BLaER1 (cell line): ENCODE measurements around the gene DLG2.

Experiments used
- H3K27ac ChIP-seq: shearing (Covaris generic); formaldehyde crosslinking; 2 replicates; pipeline ENCODE4 v1.8.1; 2022
- H3K27me3 ChIP-seq: shearing (Covaris generic); formaldehyde crosslinking; 2 replicates; pipeline ENCODE4 v1.8.1; 2022
- H3K36me3 ChIP-seq: shearing (Covaris generic); formaldehyde crosslinking; 2 replicates; pipeline ENCODE4 v1.8.1; 2022
- H3K4me1 ChIP-seq: shearing (Covaris generic); formaldehyde crosslinking; 2 replicates; pipeline ENCODE4 v1.8.1; 2022
- H3K4me2 ChIP-seq: shearing (Covaris generic); formaldehyde crosslinking; 2 replicates; pipeline ENCODE4 v1.8.1; 2022
- H3K4me3 ChIP-seq: shearing (Covaris generic); formaldehyde crosslinking; 2 replicates; pipeline ENCODE4 v1.8.1; 2022
- H3K9ac ChIP-seq: shearing (Covaris generic); formaldehyde crosslinking; 2 replicates; pipeline ENCODE4 v1.8.1; 2022
- H3K9me3 ChIP-seq: shearing (Covaris generic); formaldehyde crosslinking; 2 replicates; pipeline ENCODE4 v1.8.1; 2022
- H4K20me1 ChIP-seq: shearing (Covaris generic); formaldehyde crosslinking; 2 replicates; pipeline ENCODE4 v1.8.1; 2022
- Cebpa-rat ChIP-seq: shearing (Covaris generic); IDR thresholded peaks from 2 replicates; pipeline ENCODE4 v1.8.1; 2022

Gene DLG2

GRCh38 chr11:85165819-85166218 is 461.3 kb downstream of the DLG2 start:
- TF ChIP-seq Cebpa-rat = no peak
- no peaks in the 10 kb centered on the region for H3K9me3 ChIP-seq
- H3K36me3 ChIP-seq = no peaks in the 10 kb centered on the region
- H4K20me1 ChIP-seq = no peaks in the 10 kb centered on the region
- H3K4me1 ChIP-seq = no peaks in the 10 kb centered on the region
- H3K4me2 ChIP-seq = no peak overlapping the region
- H3K9ac ChIP-seq = no peak overlapping the region
- H3K4me3 ChIP-seq = no peak overlapping the region
- H3K27ac ChIP-seq = no peak overlapping the region
- H3K27me3 ChIP-seq = no peaks in the 10 kb centered on the region

- H3K4me3 ChIP-seq = no peak overlapping the region
- no peaks in the 10 kb centered on the region for H3K27me3 ChIP-seq
- H3K9ac ChIP-seq = no peak overlapping the region
- no peaks in the 10 kb centered on the region for H3K9me3 ChIP-seq
- H4K20me1 ChIP-seq = no peaks in the 10 kb centered on the region
- H3K4me1 ChIP-seq = no peaks in the 10 kb centered on the region
- no peak overlapping the region for H3K27ac ChIP-seq
- no peaks in the 10 kb centered on the region for H3K36me3 ChIP-seq
- TF ChIP-seq Cebpa-rat = no peak
- H3K4me2 ChIP-seq = no peak overlapping the region
Measured at GRCh38 chr11:85164743-85165142, 462.4 kb downstream of the DLG2 start.

GRCh38 chr11:85154294-85154693 is 472.9 kb downstream of the DLG2 start:
- no peak for TF ChIP-seq Cebpa-rat
- H3K27ac ChIP-seq = no peak overlapping the region
- H3K4me3 ChIP-seq = no peak overlapping the region
- no peaks in the 10 kb centered on the region for H3K36me3 ChIP-seq
- H3K27me3 ChIP-seq = no peaks in the 10 kb centered on the region
- H3K4me1 ChIP-seq = no peaks in the 10 kb centered on the region
- H4K20me1 ChIP-seq = no peaks in the 10 kb centered on the region
- no peak overlapping the region for H3K4me2 ChIP-seq
- H3K9me3 ChIP-seq = no peaks in the 10 kb centered on the region
- H3K9ac ChIP-seq = no peak overlapping the region

GRCh38 chr11:85137597-85137996 is 489.5 kb downstream of the DLG2 start:
- no peak overlapping the region for H3K27ac ChIP-seq
- no peaks in the 10 kb centered on the region for H4K20me1 ChIP-seq
- H3K9ac ChIP-seq = no peak overlapping the region
- H3K4me2 ChIP-seq = no peak overlapping the region
- H3K9me3 ChIP-seq = no peaks in the 10 kb centered on the region
- no peaks in the 10 kb centered on the region for H3K27me3 ChIP-seq
- no peak overlapping the region for H3K4me3 ChIP-seq
- no peak for TF ChIP-seq Cebpa-rat
- H3K4me1 ChIP-seq = no peaks in the 10 kb centered on the region
- H3K36me3 ChIP-seq = no peaks in the 10 kb centered on the region

- H3K36me3 ChIP-seq = no peaks in the 10 kb centered on the region
- no peaks in the 10 kb centered on the region for H3K4me1 ChIP-seq
- H4K20me1 ChIP-seq = no peaks in the 10 kb centered on the region
- H3K4me2 ChIP-seq = no peak overlapping the region
- H3K4me3 ChIP-seq = no peak overlapping the region
- H3K27me3 ChIP-seq = no peaks in the 10 kb centered on the region
- H3K9ac ChIP-seq = no peak overlapping the region
- H3K9me3 ChIP-seq = no peaks in the 10 kb centered on the region
- no peak for TF ChIP-seq Cebpa-rat
- H3K27ac ChIP-seq = no peak overlapping the region
Measured at GRCh38 chr11:85133636-85134035, 493.5 kb downstream of the DLG2 start.

- Histone ChIP-seq H3K4me3 (no peak overlapping the region), H3K36me3 (no peaks in the 10 kb centered on the region), H3K9me3 (no peaks in the 10 kb centered on the region), H3K4me2 (no peak overlapping the region), H3K9ac (no peak overlapping the region), H3K27me3 (no peaks in the 10 kb centered on the region), H4K20me1 (no peaks in the 10 kb centered on the region), H3K4me1 (no peaks in the 10 kb centered on the region), H3K27ac (no peak overlapping the region)
- no peak for TF ChIP-seq Cebpa-rat
Measured at GRCh38 chr11:85132851-85133585, 494.1 kb downstream of the DLG2 start.

GRCh38 chr11:85127349-85127748 is 499.8 kb downstream of the DLG2 start:
- no peaks in the 10 kb centered on the region for H3K4me1 ChIP-seq
- H3K36me3 ChIP-seq = no peaks in the 10 kb centered on the region
- no peak overlapping the region for H3K4me3 ChIP-seq
- no peak for TF ChIP-seq Cebpa-rat
- H3K4me2 ChIP-seq = no peak overlapping the region
- no peaks in the 10 kb centered on the region for H3K9me3 ChIP-seq
- H3K27ac ChIP-seq = no peak overlapping the region
- H4K20me1 ChIP-seq = no peaks in the 10 kb centered on the region
- H3K9ac ChIP-seq = no peak overlapping the region
- no peaks in the 10 kb centered on the region for H3K27me3 ChIP-seq

GRCh38 chr11:85123752-85124231 is 503.4 kb downstream of the DLG2 start:
- Histone ChIP-seq H3K27me3 (no peaks in the 10 kb centered on the region), H3K4me3 (no peak overlapping the region), H3K4me2 (no peak overlapping the region), H4K20me1 (no peaks in the 10 kb centered on the region), H3K27ac (no peak overlapping the region), H3K9ac (no peak overlapping the region), H3K36me3 (no peaks in the 10 kb centered on the region), H3K9me3 (no peaks in the 10 kb centered on the region), H3K4me1 (no peaks in the 10 kb centered on the region)
- no peak for TF ChIP-seq Cebpa-rat

GRCh38 chr11:85118151-85118550 is 509.0 kb downstream of the DLG2 start:
- Histone ChIP-seq H3K27ac (no peak overlapping the region), H3K27me3 (no peaks in the 10 kb centered on the region), H3K9ac (no peak overlapping the region), H3K36me3 (no peaks in the 10 kb centered on the region), H3K4me1 (no peaks in the 10 kb centered on the region), H4K20me1 (no peaks in the 10 kb centered on the region), H3K4me3 (no peak overlapping the region), H3K9me3 (no peaks in the 10 kb centered on the region), H3K4me2 (no peak overlapping the region)
- no peak for TF ChIP-seq Cebpa-rat

GRCh38 chr11:85115798-85116197 is 511.3 kb downstream of the DLG2 start:
- H3K4me2 ChIP-seq = no peak overlapping the region
- TF ChIP-seq Cebpa-rat = no peak

More at GRCh38 chr11:85115798-85116197, 511.3 kb downstream of the DLG2 start:
- H3K9me3 ChIP-seq = no peaks in the 10 kb centered on the region
- H3K36me3 ChIP-seq = no peaks in the 10 kb centered on the region
- H3K27me3 ChIP-seq = no peaks in the 10 kb centered on the region
- H3K4me1 ChIP-seq = peaks cover 5% of the 10 kb centered on the region
- no peaks in the 10 kb centered on the region for H4K20me1 ChIP-seq
- no peak overlapping the region for H3K4me3 ChIP-seq
- no peak overlapping the region for H3K27ac ChIP-seq
- no peak overlapping the region for H3K9ac ChIP-seq
